ENCODE measurements around the gene BCL2L2.
"Not testable (repeated sequence)": the region's sequence is repeated elsewhere in the genome, so short reads cannot be mapped to it uniquely, and the experiment has no call there.

Gene BCL2L2

DNA sequence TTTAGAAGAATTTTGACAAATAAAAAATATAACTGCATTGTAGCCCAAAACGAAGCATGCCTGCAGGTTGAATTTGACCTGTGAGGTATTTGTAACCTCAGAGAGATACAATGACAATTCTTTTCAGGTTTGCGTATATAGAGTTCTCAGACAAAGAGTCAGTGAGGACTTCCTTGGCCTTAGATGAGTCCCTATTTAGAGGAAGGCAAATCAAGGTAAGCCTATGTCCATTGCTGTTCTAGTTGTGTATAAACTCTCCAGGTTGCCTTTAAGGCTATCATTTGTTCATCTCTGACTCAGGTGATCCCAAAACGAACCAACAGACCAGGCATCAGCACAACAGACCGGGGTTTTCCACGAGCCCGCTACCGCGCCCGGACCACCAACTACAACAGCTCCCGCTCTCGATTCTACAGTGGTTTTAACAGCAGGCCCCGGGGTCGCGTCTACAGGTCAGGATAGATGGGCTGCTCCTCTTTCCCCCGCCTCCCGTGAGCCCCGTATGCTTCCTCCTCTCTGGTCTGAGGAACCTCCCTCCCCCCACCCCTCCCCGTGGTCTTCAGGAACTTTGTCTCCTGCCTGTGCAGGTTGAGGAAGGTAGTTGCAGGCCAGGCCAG, 17.3 kb downstream of the BCL2L2 start:
- Histone ChIP-seq H2AFZ (ENCODE audit: low read length) (no peak overlapping the region), H3K27me3 (ENCODE audit: control insufficient read depth in 3 of 3, insufficient read depth in 3 of 3, low read depth in 1 of 3, low read length in 3 of 3) (no peaks in the 10 kb centered on the region), H4K91ac (ENCODE audit: low read depth, low read length, poor library complexity) (no peak overlapping the region), H3K79me1 (ENCODE audit: low read depth, low read length) (peaks cover 7% of the 10 kb centered on the region), H3K23ac (ENCODE audit: low read depth, low read length, poor library complexity) (no peak overlapping the region), H4K8ac (ENCODE audit: low read depth, low read length) (no peak overlapping the region), H2BK5ac (ENCODE audit: low read length) (no peak overlapping the region), H2BK12ac (ENCODE audit: low read length) (no peak overlapping the region), H3K9me3 (replicated peaks in 1 of 2; ENCODE audit: control insufficient read depth in 2 of 2, insufficient read depth in 1 of 2, low read depth in 1 of 2, low read length in 2 of 2) (no peaks in the 10 kb centered on the region), H3K27ac (replicated peaks; ENCODE audit: low read length) (no peak overlapping the region), H2BK15ac (ENCODE audit: low read length) (no peak overlapping the region), H3K4me2 (ENCODE audit: insufficient read depth, low read length, poor library complexity, severe bottlenecking) (no peak overlapping the region), H3K4me1 (ENCODE audit: control insufficient read depth in 2 of 2, insufficient read depth in 1 of 2, low read depth in 1 of 2, low read length in 2 of 2) (peaks cover 11 to 14% of the 10 kb centered on the region in 2 donors), H2BK120ac (ENCODE audit: low read depth, low read length) (no peak overlapping the region), H3K14ac (ENCODE audit: low read length) (no peak overlapping the region), H3K4me3 (ENCODE audit: low read length in 2 of 2) (no peak overlapping the region), H3K9ac (ENCODE audit: low read depth, low read length, poor library complexity) (no peak overlapping the region), H2AK5ac (ENCODE audit: low read depth, low read length) (no peak overlapping the region), H3K36me3 (replicated peaks in 1 of 2; ENCODE audit: control insufficient read depth in 2 of 2, insufficient read depth in 2 of 2, low read length in 2 of 2) (peaks cover 25 to 53% of the 10 kb centered on the region in 2 donors), H3K18ac (ENCODE audit: low read length) (no peak overlapping the region), H3K4ac (ENCODE audit: low read length) (no peak overlapping the region)
- no peak for DNase-seq (ENCODE audit: low spot score)
- WGBS, 2 donors (ENCODE audit: extremely low coverage in 2 of 2, insufficient read length in 2 of 2, insufficient replicate concordance in 1 of 2) = no CpG with 5 or more reads among the region's 18 CpGs

- Histone ChIP-seq H2BK5ac (ENCODE audit: low read length) (no peak overlapping the region), H2AFZ (ENCODE audit: low read length) (no peak overlapping the region), H3K27ac (replicated peaks; ENCODE audit: low read length) (no peak overlapping the region), H3K4ac (ENCODE audit: low read length) (no peak overlapping the region), H3K4me2 (ENCODE audit: insufficient read depth, low read length, poor library complexity, severe bottlenecking) (no peak overlapping the region), H2BK12ac (ENCODE audit: low read length) (no peak overlapping the region), H3K79me1 (ENCODE audit: low read depth, low read length) (peaks cover 7% of the 10 kb centered on the region), H3K36me3 (replicated peaks in 1 of 2; ENCODE audit: control insufficient read depth in 2 of 2, insufficient read depth in 2 of 2, low read length in 2 of 2) (peaks cover 25 to 49% of the 10 kb centered on the region in 2 donors), H3K9me3 (replicated peaks in 1 of 2; ENCODE audit: control insufficient read depth in 2 of 2, insufficient read depth in 1 of 2, low read depth in 1 of 2, low read length in 2 of 2) (no peaks in the 10 kb centered on the region), H3K4me1 (ENCODE audit: control insufficient read depth in 2 of 2, insufficient read depth in 1 of 2, low read depth in 1 of 2, low read length in 2 of 2) (peaks cover 11 to 14% of the 10 kb centered on the region in 2 donors), H4K8ac (ENCODE audit: low read depth, low read length) (no peak overlapping the region), H3K4me3 (ENCODE audit: low read length in 2 of 2) (no peak overlapping the region), H2AK5ac (ENCODE audit: low read depth, low read length) (no peak overlapping the region), H3K9ac (ENCODE audit: low read depth, low read length, poor library complexity) (no peak overlapping the region), H3K14ac (ENCODE audit: low read length) (no peak overlapping the region), H3K27me3 (ENCODE audit: control insufficient read depth in 3 of 3, insufficient read depth in 3 of 3, low read depth in 1 of 3, low read length in 3 of 3) (no peaks in the 10 kb centered on the region), H2BK120ac (ENCODE audit: low read depth, low read length) (no peak overlapping the region), H4K91ac (ENCODE audit: low read depth, low read length, poor library complexity) (no peak overlapping the region), H3K18ac (ENCODE audit: low read length) (no peak overlapping the region), H2BK15ac (ENCODE audit: low read length) (no peak overlapping the region), H3K23ac (ENCODE audit: low read depth, low read length, poor library complexity) (no peak overlapping the region)
- no peak for DNase-seq (ENCODE audit: low spot score)
- WGBS, 2 donors (ENCODE audit: extremely low coverage in 2 of 2, insufficient read length in 2 of 2, insufficient replicate concordance in 1 of 2) = no CpG with 5 or more reads among the region's 2 CpGs
Observed at GRCh38 chr14:23324455-23324846, 17.8 kb downstream of the BCL2L2 start.

- Histone ChIP-seq H3K36me3 (replicated peaks in 1 of 2; ENCODE audit: control insufficient read depth in 2 of 2, insufficient read depth in 2 of 2, low read length in 2 of 2) (peaks cover 25 to 43% of the 10 kb centered on the region in 2 donors), H3K23ac (ENCODE audit: low read depth, low read length, poor library complexity) (no peak overlapping the region), H3K27ac (replicated peaks; ENCODE audit: low read length) (no peak overlapping the region), H3K4me2 (ENCODE audit: insufficient read depth, low read length, poor library complexity, severe bottlenecking) (no peak overlapping the region), H3K9me3 (replicated peaks in 1 of 2; ENCODE audit: control insufficient read depth in 2 of 2, insufficient read depth in 1 of 2, low read depth in 1 of 2, low read length in 2 of 2) (no peaks in the 10 kb centered on the region), H3K18ac (ENCODE audit: low read length) (no peak overlapping the region), H2BK5ac (ENCODE audit: low read length) (no peak overlapping the region), H2BK12ac (ENCODE audit: low read length) (no peak overlapping the region), H2BK120ac (ENCODE audit: low read depth, low read length) (no peak overlapping the region), H3K4me3 (ENCODE audit: low read length in 2 of 2) (no peak overlapping the region), H2AK5ac (ENCODE audit: low read depth, low read length) (no peak overlapping the region), H2AFZ (ENCODE audit: low read length) (no peak overlapping the region), H3K27me3 (ENCODE audit: control insufficient read depth in 3 of 3, insufficient read depth in 3 of 3, low read depth in 1 of 3, low read length in 3 of 3) (no peaks in the 10 kb centered on the region), H4K8ac (ENCODE audit: low read depth, low read length) (no peak overlapping the region), H3K4me1 (ENCODE audit: control insufficient read depth in 2 of 2, insufficient read depth in 1 of 2, low read depth in 1 of 2, low read length in 2 of 2) (peaks cover 11 to 12% of the 10 kb centered on the region in 2 donors), H2BK15ac (ENCODE audit: low read length) (no peak overlapping the region), H3K79me1 (ENCODE audit: low read depth, low read length) (peaks cover 7% of the 10 kb centered on the region), H3K14ac (ENCODE audit: low read length) (no peak overlapping the region), H3K4ac (ENCODE audit: low read length) (no peak overlapping the region), H3K9ac (ENCODE audit: low read depth, low read length, poor library complexity) (no peak overlapping the region), H4K91ac (ENCODE audit: low read depth, low read length, poor library complexity) (no peak overlapping the region)
- no CpG with 5 or more reads among the region's 7 CpGs for WGBS, 2 donors (ENCODE audit: extremely low coverage in 2 of 2, insufficient read length in 2 of 2, insufficient replicate concordance in 1 of 2)
- no peak for DNase-seq (ENCODE audit: low spot score)
Observed at GRCh38 chr14:23324993-23325392, 18.4 kb downstream of the BCL2L2 start.

DNA sequence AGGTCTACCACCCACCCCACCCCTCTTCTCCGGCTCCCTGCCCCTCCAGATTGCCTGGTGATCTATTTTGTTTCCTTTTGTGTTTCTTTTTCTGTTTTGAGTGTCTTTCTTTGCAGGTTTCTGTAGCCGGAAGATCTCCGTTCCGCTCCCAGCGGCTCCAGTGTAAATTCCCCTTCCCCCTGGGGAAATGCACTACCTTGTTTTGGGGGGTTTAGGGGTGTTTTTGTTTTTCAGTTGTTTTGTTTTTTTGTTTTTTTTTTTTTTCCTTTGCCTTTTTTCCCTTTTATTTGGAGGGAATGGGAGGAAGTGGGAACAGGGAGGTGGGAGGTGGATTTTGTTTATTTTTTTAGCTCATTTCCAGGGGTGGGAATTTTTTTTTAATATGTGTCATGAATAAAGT, 19.1 kb downstream of the BCL2L2 start:
- WGBS, 2 donors (ENCODE audit: extremely low coverage in 2 of 2, insufficient read length in 2 of 2, insufficient replicate concordance in 1 of 2) = no CpG with 5 or more reads among the region's 5 CpGs
- H2AFZ ChIP-seq (ENCODE audit: low read length); H3K14ac ChIP-seq (ENCODE audit: low read length); H3K4me1 ChIP-seq (ENCODE audit: control insufficient read depth in 2 of 2, insufficient read depth in 1 of 2, low read depth in 1 of 2, low read length in 2 of 2); H3K4me3 ChIP-seq (ENCODE audit: low read length in 2 of 2); H2BK12ac ChIP-seq (ENCODE audit: low read length); H2BK5ac ChIP-seq (ENCODE audit: low read length); H2BK120ac ChIP-seq (ENCODE audit: low read depth, low read length); H2BK15ac ChIP-seq (ENCODE audit: low read length); H4K91ac ChIP-seq (ENCODE audit: low read depth, low read length, poor library complexity); H3K23ac ChIP-seq (ENCODE audit: low read depth, low read length, poor library complexity); H3K79me1 ChIP-seq (ENCODE audit: low read depth, low read length); DNase-seq (ENCODE audit: low spot score); H3K18ac ChIP-seq (ENCODE audit: low read length); H3K27ac ChIP-seq (replicated peaks; ENCODE audit: low read length); H3K4ac ChIP-seq (ENCODE audit: low read length); H2AK5ac ChIP-seq (ENCODE audit: low read depth, low read length); H4K8ac ChIP-seq (ENCODE audit: low read depth, low read length); H3K27me3 ChIP-seq (ENCODE audit: control insufficient read depth in 3 of 3, insufficient read depth in 3 of 3, low read depth in 1 of 3, low read length in 3 of 3); H3K9ac ChIP-seq (ENCODE audit: low read depth, low read length, poor library complexity); H3K4me2 ChIP-seq (ENCODE audit: insufficient read depth, low read length, poor library complexity, severe bottlenecking); H3K9me3 ChIP-seq (replicated peaks in 1 of 2; ENCODE audit: control insufficient read depth in 2 of 2, insufficient read depth in 1 of 2, low read depth in 1 of 2, low read length in 2 of 2): not testable (repeated sequence)
- peaks cover 25 to 43% of the 10 kb centered on the region in 2 donors for H3K36me3 ChIP-seq (replicated peaks in 1 of 2; ENCODE audit: control insufficient read depth in 2 of 2, insufficient read depth in 2 of 2, low read length in 2 of 2)

Data from neuronal stem cell (in vitro differentiated cells).